GM10266 (cell line): Measurements from ENCODE around the gene ARHGEF10L.

Source experiments
- DNase-seq: peaks from one replicate; pipeline ENCODE4 v3.0.0; 2012; ENCODE audit errors: extremely low spot score
- CTCF ChIP-seq: IDR thresholded peaks from 2 replicates; pipeline ENCODE4 v1.5.1; 2012; ENCODE audit warnings: mild to moderate bottlenecking, low read depth; ENCODE audit not compliant: control insufficient read depth, insufficient read depth; ENCODE audit errors: missing control alignments

ARHGEF10L gene

GRCh38 chr1:17525996-17526686 is 13.4 kb upstream of the ARHGEF10L start:
- no peak for TF ChIP-seq CTCF
- DNase-seq, result no peak

GRCh38 chr1:17527036-17527914 is 12.2 kb upstream of the ARHGEF10L start:
- no peak for DNase-seq
- no peak for TF ChIP-seq CTCF

DNA sequence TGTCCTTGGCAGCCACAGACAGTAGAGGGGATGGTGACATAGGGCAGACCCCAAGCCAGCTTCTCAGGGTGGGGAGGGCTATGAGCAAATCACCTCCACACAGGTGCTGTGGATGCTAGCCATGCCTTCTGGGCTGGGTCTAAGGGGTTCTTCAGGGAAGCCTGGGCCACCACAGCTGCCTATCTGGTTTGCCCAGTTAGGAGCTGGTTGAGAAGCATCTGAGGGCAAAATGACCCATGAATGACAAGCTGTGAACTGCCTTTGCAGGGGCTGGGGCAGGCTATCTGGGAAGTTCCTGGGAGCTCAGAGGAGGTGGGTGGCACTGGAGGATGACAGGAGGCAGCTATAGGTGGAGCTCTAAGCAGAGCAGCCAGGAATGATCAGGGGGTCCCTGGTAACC is 10.1 kb upstream of the ARHGEF10L start:
- DNase-seq, result no peak
- no peak for TF ChIP-seq CTCF

DNA sequence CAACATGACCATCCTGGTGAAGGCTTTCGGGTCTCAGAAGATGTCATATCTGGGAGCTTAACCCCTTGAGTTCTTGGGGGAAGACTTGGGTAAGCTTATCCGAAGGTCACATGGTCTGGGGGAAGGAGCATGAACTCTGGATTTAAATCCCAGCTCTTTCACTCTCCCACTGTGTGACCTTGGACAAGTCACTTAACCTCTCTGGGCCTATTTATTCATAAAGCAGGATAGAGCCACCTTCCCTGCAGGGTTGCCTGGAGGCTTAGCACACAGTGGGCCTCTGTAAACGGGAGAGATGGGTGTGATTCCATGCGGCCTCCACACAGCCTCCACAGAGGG is 8.2 kb upstream of the ARHGEF10L start:
- no peak for DNase-seq
- TF ChIP-seq CTCF, result no peak

DNA sequence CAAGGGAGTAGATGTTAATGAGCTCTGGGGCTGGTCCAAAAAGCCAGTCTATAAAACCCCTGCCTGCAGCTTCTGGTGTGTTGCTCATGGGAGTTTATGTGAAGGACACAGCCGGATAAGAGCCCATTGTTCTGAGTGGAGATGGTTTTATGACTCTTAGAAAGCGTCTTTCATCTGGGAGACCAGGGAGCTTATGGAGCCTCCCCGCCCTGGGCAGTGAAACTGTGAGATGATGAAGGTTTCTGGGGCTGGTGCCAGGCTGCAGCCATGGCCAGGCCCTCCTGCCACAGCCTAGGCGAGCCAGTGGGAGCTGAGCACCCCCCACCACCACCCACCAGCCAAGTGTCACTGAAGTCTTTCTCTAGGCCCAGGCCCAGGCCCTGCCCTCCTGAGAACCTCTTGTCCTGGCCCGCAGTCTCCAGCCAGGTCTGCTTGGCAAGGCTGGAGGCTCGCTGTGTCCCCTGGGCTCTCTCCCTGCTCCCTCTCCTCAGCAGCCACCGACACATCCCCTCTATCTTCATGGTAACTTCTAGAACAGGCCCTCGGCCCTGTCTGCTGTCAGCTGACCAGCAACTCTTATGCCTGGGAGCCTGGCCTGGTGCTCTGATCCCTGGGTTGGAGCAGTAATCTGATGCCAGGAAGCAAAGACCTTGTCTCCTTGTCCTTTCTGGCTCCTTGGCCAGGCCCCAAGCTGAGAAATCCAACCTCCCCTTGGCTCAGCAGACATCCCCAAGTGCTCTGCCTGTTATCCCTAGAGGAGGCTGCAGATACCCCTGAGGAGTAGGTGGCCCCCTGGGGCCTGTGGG is 7.6 kb upstream of the ARHGEF10L start:
- no peak for TF ChIP-seq CTCF
- no peak for DNase-seq

DNA sequence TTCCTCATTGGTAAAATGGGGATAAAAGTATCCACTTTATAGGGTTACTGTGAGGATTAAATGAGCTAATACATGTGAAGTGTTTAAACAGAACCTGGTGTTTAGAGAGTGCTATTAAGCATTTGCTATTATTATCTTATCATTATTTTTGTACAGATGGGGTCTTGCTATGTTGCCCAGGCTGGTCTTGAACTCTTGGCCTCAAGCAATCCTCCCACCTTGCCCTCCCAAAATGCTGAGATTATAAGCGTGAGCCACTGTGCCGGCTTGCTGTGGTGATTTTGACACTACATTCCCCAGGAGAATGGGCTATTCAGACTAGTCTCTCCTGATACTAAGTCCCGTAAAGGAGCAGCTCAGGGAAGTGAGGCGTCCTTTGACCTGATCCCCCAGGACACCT is 6.3 kb upstream of the ARHGEF10L start:
- DNase-seq, result no peak
- TF ChIP-seq CTCF, result no peak

DNA sequence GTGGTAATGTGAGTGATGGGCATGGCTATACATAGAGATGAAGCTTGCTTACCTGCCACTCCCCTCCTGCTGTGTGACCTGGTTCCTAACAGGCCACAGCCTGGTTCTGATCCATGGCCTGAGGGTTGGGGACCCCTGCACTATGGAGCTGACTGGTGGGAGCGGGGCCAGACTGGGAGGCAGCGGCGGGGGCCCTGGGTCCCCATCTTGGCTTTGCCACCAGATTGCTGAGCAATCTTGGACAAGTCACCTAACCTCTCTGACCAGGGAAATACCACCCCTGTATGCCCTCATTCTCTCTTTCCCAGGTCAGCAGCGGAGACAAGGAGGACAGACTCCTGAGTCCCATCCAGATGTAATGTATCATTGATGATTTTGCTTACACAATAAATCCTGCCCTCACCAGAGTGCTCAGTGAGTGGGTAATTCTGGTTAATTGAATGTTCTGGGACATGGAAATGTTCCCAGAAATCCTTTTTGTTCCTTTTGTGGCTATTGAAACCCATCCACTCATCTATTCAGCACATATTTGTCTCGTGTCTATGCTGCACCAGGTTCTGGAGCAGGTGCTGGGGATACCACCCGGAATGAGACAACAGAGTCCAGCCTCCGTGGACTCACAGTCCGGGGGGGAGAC is 4.1 kb upstream of the ARHGEF10L start:
- no peak for DNase-seq
- no peak for TF ChIP-seq CTCF
